Activated T-helper 2 cell treated with anti-CD3 and anti-CD28 coated beads, Interferon-gamma antibody, Interleukin-2, Interleukin-4, amounts not matched to agents 10 μg/mL and 5 μg/mL and 100 μg/mL, durations not matched to agents 14 hours and 24 hours and 36 hours (primary cell): ENCODE measurements around the gene PIGU. TPM values are rescaled to one million over a fixed set of nuclear protein-coding genes. Genes with fewer than 3 reads are reported as not detected.
"Not testable (repeated sequence)": the region's sequence is repeated elsewhere in the genome, so short reads cannot be mapped to it uniquely, and the experiment has no call there.

Source experiments
- DNase-seq: peaks from one replicate; pipeline ENCODE4 v3.0.0; 2021; ENCODE audit warnings: low spot score
- H3K27ac Mint-ChIP-seq: one replicate; pipeline ENCODE4 v1.8.0; 2021; ENCODE audit warnings: mixed read lengths
- H3K27me3 Mint-ChIP-seq: one replicate; pipeline ENCODE4 v1.8.0; 2021; ENCODE audit warnings: low read depth, mixed read lengths
- H3K36me3 Mint-ChIP-seq: one replicate; pipeline ENCODE4 v1.8.0; 2021; ENCODE audit warnings: low read depth, mixed read lengths
- H3K4me1 Mint-ChIP-seq: one replicate; pipeline ENCODE4 v1.8.0; 2021; ENCODE audit warnings: low read depth, mixed read lengths
- H3K4me3 Mint-ChIP-seq: one replicate; pipeline ENCODE4 v1.8.0; 2021; ENCODE audit warnings: low read depth, mild to moderate bottlenecking, moderate library complexity, mixed read lengths
- H3K9me3 Mint-ChIP-seq: one replicate; pipeline ENCODE4 v1.8.0; 2021; ENCODE audit warnings: mixed read lengths
- intact Hi-C: fragments of 100-400 bp; cut with micrococcal nuclease; formaldehyde crosslinking; loops from one replicate; pipeline ENCODE4 v1.15.1; 2023
- total RNA-seq: library from RNA; stranded (reverse); gene quantifications from 2 replicates; pipeline ENCODE4 v1.2.3, GENCODE V29; 2022

PIGU gene
- total RNA-seq, 1 donor from 2014 or later, result 24.9 TPM

DNA sequence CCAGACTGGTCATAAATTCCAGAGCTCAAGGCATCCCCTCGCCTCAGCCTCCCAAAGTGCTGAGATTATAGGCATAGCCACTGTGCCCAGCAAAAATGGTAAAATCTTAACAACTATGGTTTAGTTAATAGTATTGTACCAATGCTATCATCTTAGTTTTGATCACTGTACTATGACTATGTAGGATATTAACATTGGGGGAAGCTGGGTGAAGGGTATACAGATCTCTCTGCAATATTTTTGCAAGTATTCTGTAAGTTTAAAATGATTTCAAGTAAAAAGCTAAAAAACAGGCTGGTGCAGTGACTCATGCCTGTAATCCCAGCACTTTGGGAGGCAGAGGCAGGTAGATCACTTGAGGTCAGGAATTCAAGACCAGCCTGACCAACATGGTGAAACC, 7.8 kb downstream of the PIGU start:
- Mint-ChIP-seq H3K27ac (no peak overlapping the region), H3K27me3 (no peaks in the 10 kb centered on the region), H3K4me1 (no peaks in the 10 kb centered on the region), H3K4me3 (no peak overlapping the region), H3K9me3 (no peaks in the 10 kb centered on the region), H3K36me3 (peaks cover 3% of the 10 kb centered on the region)
- intact Hi-C loops, result no loop called here
- no peak for DNase-seq

DNA sequence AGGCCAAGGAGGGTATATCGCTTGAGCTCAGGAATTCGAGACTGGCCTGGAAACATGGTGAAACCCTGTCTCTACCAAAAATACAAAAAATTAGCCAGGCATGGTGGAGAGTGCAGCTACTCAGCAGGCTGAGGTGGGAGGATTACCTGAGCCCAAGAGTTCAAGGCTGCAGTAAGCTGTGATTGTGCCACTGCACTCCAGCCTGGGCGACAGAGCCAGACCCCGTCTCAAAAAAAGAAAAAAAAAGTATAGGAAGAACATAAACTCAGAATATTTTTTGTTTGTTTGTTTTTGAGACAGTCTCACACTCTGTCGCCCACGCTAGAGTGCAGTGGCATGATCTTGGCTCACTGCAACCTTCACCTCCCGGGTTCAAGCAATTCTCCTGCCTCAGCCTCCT, 12.1 kb downstream of the PIGU start:
- H3K4me1 Mint-ChIP-seq, DNase-seq, H3K4me3 Mint-ChIP-seq, intact Hi-C loops, H3K27ac Mint-ChIP-seq, H3K9me3 Mint-ChIP-seq, H3K36me3 Mint-ChIP-seq, H3K27me3 Mint-ChIP-seq: not testable (repeated sequence)

DNA sequence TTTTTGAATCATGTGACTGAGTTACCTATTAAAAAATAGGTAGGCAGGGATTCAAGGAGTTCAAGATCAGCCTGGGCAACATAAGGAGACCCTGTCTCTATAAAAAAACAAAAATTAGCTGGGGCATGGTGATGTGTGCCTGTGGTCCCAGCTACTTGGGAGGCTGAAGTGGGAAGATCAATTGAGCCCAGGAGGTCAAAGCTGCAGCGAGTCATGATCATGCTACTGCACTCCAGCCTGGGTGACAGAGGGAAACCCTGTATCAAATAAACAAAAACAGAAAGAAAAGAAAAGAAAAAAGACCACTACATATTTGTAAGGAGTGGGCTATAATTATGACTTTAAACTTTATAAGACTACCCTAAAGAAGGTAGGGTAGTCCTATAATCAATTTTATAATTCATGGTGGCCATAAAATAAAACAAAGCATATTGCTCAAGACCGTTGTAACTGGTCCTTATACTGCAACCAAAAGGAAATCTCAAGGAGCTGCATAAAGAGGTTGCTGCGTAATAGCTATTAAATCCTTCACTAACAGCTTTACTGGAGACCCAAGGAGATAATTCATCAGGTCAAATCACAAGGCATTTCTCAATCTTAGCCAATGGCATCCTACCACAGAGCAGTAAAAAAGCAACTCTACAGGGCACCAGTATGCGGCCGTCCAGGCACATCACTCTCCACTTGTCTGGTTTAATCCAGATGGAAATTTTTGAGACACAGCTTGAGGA, 13.5 kb downstream of the PIGU start:
- Mint-ChIP-seq H3K36me3 (no peaks in the 10 kb centered on the region), H3K9me3 (no peaks in the 10 kb centered on the region), H3K27ac (no peak overlapping the region), H3K4me1 (peaks cover 5% of the 10 kb centered on the region), H3K4me3 (no peak overlapping the region), H3K27me3 (no peaks in the 10 kb centered on the region)
- intact Hi-C loops, result no loop called here
- no peak for DNase-seq

DNA sequence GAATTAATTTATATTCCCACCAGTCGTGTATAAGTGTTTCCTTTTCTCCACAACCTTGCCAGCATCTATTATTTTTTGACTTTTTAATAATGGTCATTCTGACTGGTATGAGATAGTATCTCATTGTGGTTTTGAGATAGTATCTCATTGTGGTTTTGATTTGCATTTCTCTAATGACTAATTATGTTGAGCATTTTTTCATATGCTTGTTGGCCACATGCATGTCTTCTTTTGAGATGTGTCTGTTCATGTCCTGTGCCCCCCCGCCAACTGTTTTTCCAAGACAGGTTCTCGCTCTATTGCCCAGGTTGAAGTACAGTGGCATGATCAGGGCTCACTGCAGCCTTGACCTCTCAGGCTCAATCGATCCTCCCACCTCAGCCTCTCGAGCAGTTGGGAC, 15.1 kb downstream of the PIGU start:
- DNase-seq, H3K27ac Mint-ChIP-seq, H3K36me3 Mint-ChIP-seq, intact Hi-C loops, H3K9me3 Mint-ChIP-seq, H3K27me3 Mint-ChIP-seq, H3K4me1 Mint-ChIP-seq, H3K4me3 Mint-ChIP-seq: not testable (repeated sequence)

DNA sequence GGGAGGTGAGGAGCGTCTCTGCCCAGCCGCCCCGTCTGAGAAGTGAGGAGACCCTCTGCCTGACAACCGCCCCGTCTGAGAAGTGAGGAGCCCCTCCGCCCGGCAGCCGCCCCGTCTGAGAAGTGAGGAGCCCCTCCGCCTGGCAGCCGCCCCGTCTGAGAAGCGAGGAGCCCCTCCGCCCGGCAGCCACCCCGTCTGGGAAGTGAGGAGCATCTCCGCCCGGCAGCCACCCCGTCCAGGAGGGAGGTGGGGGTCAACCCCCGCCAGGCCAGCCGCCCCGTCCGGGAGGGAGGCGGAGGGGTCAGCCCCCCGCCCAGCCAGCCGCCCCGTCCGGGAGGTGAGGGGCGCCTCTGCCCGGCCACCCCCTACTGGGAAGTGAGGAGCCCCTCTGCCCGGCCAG, 18.2 kb downstream of the PIGU start:
- H3K9me3 Mint-ChIP-seq, DNase-seq, H3K27me3 Mint-ChIP-seq, H3K4me1 Mint-ChIP-seq, intact Hi-C loops, H3K27ac Mint-ChIP-seq, H3K4me3 Mint-ChIP-seq, H3K36me3 Mint-ChIP-seq: not testable (repeated sequence)

DNA sequence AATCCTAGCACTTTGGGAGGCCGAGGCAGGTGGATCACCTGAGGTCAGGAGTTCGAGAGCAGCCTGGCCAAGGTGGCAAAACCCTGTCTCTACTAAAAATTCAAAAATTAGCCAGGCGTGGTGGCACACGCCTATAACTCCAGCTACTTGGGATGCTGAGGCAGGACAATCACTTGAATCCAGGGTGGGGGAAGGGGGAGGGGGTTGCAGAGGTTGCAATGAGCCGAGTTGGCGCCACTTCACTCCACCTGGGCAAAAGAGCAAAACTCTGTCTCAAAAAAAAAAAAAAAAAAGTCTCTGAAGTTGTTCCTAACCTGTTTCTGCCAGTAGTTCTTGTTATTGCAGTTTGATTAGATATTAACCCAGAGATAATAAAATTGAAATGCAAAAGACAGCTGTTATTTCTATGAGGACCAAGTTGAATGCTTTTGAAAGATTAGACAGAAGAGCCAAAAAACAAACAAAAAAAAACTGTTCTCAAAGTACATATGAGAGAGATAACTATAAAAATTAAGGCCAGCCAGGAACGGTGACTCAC, 22.6 kb downstream of the PIGU start:
- DNase-seq, result no peak

DNA sequence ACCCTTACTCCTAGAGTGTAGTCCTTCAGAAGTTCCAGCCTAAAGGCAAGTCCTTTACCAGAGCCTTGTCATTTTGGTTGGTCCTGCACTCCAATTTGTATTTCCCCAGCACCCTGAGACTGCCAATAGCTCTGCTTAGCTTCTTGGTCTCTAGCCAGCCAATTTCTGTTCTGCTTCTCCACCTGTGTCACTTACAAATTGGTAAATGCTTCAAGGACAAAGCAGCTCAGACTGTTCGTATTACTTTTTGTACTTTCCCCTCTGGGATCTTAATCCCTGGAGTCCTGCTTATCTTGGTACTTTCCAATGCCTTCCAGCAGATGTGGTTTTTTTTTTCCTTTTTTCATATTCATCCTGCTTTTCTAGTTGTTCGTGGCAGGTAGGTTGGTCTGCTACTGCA, 25.7 kb downstream of the PIGU start:
- H3K36me3 Mint-ChIP-seq, result peaks cover 23% of the 10 kb centered on the region
- no peak overlapping the region for H3K4me3 Mint-ChIP-seq
- peaks cover 2% of the 10 kb centered on the region for H3K4me1 Mint-ChIP-seq
- no peak overlapping the region for H3K27ac Mint-ChIP-seq
- no peaks in the 10 kb centered on the region for H3K27me3 Mint-ChIP-seq
- H3K9me3 Mint-ChIP-seq, result no peaks in the 10 kb centered on the region
- intact Hi-C loops, result no loop called here
- DNase-seq, result no peak

More for the DNA sequence above, 22.6 kb downstream of the PIGU start:
- H3K4me3 Mint-ChIP-seq, result no peak overlapping the region
- H3K27ac Mint-ChIP-seq, result no peak overlapping the region
- no peaks in the 10 kb centered on the region for H3K27me3 Mint-ChIP-seq
- intact Hi-C loops, result no loop called here
- peaks cover 23% of the 10 kb centered on the region for H3K36me3 Mint-ChIP-seq
- no peaks in the 10 kb centered on the region for H3K9me3 Mint-ChIP-seq
- no peaks in the 10 kb centered on the region for H3K4me1 Mint-ChIP-seq

DNA sequence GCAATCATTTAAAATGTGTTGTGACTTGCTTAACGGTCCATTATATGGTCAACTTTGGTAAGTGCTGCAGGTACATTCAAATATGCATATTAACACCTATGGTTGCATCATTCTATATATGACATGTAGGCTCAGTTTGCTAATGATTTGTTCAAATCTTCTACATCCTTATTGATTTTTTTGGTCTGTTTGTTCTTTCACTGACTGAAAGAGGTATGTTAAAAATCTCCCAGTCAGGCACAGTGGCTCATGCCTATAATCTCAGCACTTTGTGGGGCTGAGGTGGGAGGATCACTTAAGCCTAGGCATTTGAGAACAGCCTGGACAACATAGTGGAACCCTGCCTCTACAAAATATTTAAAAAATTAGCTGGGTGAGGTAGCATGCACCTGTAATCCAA, 29.2 kb downstream of the PIGU start:
- intact Hi-C loops, result no loop called here
- Mint-ChIP-seq H3K4me1 (peaks cover 2% of the 10 kb centered on the region), H3K36me3 (peaks cover 18% of the 10 kb centered on the region), H3K27me3 (no peaks in the 10 kb centered on the region), H3K9me3 (no peaks in the 10 kb centered on the region), H3K4me3 (no peak overlapping the region), H3K27ac (no peak overlapping the region)
- DNase-seq, result no peak

DNA sequence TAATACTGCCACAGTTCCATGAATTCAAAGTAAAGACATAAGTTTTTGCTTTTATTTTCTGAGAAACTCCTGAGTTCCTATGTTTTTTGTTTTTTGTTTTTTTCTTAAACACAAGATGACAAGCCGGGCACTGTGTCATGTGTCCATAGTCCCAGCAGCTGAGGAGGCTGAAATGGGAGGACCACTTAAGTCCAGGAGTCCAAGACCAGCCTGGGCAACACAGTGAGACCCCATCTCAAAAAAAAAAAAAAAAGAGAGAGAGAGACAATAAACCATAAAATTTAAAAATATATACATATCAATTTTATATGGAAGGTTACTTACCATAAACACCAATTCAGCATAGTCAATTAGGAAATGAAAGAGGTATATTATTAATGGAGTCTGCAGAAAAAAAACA, 31.9 kb downstream of the PIGU start:
- Mint-ChIP-seq H3K27me3 (no peaks in the 10 kb centered on the region), H3K36me3 (peaks cover 8% of the 10 kb centered on the region), H3K4me1 (peaks cover 2% of the 10 kb centered on the region), H3K4me3 (no peak overlapping the region), H3K9me3 (no peaks in the 10 kb centered on the region), H3K27ac (no peak overlapping the region)
- no peak for DNase-seq
- intact Hi-C loops, result no loop called here

DNA sequence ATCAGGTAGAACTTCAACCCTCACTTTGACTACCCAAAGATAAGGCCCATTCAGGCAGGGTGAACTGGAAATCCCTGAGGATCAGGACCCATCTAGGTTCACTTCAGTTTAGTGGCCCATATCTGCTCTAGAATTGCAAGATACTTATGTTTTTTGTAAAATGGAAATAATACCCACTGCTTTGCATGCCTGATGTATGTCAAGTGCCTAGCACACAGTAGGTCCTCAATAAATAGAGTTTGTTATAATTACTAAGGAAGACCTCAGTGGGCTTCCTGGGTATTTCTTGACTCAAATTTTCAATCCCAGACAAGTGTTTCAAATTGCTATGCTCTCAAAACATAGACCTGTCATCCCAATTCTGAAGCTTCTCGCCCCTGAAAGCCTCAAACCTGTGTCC, 32.5 kb downstream of the PIGU start:
- peaks cover 8% of the 10 kb centered on the region for H3K36me3 Mint-ChIP-seq
- H3K4me3 Mint-ChIP-seq, result no peak overlapping the region
- no peaks in the 10 kb centered on the region for H3K27me3 Mint-ChIP-seq
- peaks cover 2% of the 10 kb centered on the region for H3K4me1 Mint-ChIP-seq
- intact Hi-C loops, result no loop called here
- H3K27ac Mint-ChIP-seq, result no peak overlapping the region
- no peak for DNase-seq
- no peaks in the 10 kb centered on the region for H3K9me3 Mint-ChIP-seq

DNA sequence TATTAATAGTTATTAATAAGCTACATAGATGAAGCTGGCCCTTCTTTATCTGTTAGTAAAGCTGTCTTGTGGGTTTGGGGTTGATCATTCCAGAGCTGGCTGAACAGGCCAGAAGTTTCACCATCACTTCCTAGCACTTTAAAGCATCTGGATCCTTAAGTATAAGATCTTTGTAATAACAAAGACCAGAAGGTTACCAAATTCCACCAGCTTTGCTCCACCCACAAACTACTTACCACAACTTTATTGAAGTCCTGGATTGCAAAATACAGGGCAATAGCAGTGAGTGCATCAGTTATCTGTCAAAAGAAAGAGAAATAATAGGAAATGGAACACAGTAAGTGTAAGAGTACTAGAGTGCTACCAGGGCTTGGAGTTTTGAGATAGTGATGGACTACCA, 33.0 kb downstream of the PIGU start:
- no peaks in the 10 kb centered on the region for H3K4me1 Mint-ChIP-seq
- peaks cover 8% of the 10 kb centered on the region for H3K36me3 Mint-ChIP-seq
- DNase-seq, result no peak
- intact Hi-C loops, result no loop called here
- H3K27me3 Mint-ChIP-seq, result no peaks in the 10 kb centered on the region
- H3K4me3 Mint-ChIP-seq, result no peak overlapping the region
- H3K27ac Mint-ChIP-seq, result no peak overlapping the region
- H3K9me3 Mint-ChIP-seq, result no peaks in the 10 kb centered on the region

DNA sequence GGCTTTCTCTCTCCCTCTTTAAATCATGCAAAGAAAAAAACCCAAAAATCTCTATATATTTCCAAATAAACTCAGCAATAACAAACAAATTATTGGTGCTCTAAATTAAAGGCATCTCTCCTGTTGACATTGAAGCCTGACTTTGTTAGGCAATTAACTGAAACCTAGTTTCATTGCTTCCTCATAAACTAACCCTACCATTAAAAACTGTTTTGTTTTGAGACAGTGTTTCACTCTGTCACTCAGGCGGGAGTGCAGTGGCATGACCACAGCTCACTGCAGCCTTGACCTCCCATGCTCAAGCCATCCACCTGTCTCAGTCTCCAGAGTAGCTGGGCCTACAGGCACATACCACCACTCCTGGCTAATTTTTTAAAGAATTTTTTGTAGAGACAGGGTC, 34.9 kb downstream of the PIGU start:
- intact Hi-C loops, result no loop called here
- H3K27ac Mint-ChIP-seq, result no peak overlapping the region
- peaks cover 19% of the 10 kb centered on the region for H3K36me3 Mint-ChIP-seq
- H3K27me3 Mint-ChIP-seq, result no peaks in the 10 kb centered on the region
- H3K9me3 Mint-ChIP-seq, result no peaks in the 10 kb centered on the region
- H3K4me3 Mint-ChIP-seq, result no peak overlapping the region
- DNase-seq, result no peak
- no peaks in the 10 kb centered on the region for H3K4me1 Mint-ChIP-seq

DNA sequence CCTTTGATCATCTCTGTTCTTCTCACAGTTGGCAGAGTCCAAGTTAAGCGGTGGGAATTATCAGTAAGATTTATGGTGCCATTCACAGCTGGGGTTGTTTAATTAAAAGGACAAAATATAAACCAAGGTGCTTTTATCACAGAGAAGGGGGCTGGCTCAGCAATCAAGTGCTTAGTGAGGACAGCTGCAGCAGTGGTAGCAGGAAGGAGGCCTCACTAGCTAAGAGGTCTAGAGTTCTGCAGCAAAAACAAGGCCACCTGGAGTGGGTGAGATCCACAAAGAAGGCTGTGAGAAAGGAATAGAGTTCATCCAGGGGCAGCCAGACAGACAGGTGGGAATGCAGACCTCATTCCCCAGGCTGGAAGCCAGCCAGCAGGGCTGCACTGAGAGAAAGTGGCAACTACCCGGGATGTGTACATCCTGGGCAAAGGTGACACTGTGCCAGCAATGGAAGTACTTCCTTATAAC, 37.1 kb downstream of the PIGU start:
- Mint-ChIP-seq H3K4me3 (no peak overlapping the region), H3K27me3 (no peaks in the 10 kb centered on the region), H3K27ac (no peak overlapping the region), H3K9me3 (no peaks in the 10 kb centered on the region), H3K36me3 (peaks cover 23% of the 10 kb centered on the region), H3K4me1 (no peaks in the 10 kb centered on the region)
- intact Hi-C loops, result no loop called here
- DNase-seq, result no peak
